K562 (cell line): ENCODE results near the gene XRCC3. TPM values are rescaled to one million over a fixed set of nuclear protein-coding genes. Genes with fewer than 3 reads are reported as not detected.

Experiments used
- ADNP ChIP-seq: fragments of 200-800 bp; sonication (Bioruptor generic); IDR thresholded peaks from 2 replicates; pipeline ENCODE4 v1.6.1; 2016; ENCODE audit warnings: missing genetic modification characterization, missing compliant biosample characterization
- BCLAF1 ChIP-seq, 2 experiments: fragments of 450-650 bp in 1 of 2; IDR thresholded peaks; 2 replicates each; pipeline ENCODE4 v1.6.1; 2011 to 2017; ENCODE audit warnings: low read depth in 2 of 2, antibody characterized with exemption in 1 of 2, borderline replicate concordance in 1 of 2, low read length in 1 of 2, mild to moderate bottlenecking in 1 of 2, mixed read lengths in 1 of 2; ENCODE audit not compliant: control insufficient read depth in 1 of 2
- CREB1 ChIP-seq, 2 experiments: sonication (generic) in 1 of 2; formaldehyde crosslinking in 1 of 2; IDR thresholded peaks; 2 replicates each; pipeline versions ENCODE4 v1.6.1 to v1.8.0; 2012 to 2022; ENCODE audit warnings: inconsistent platforms in 1 of 2, mild to moderate bottlenecking in 1 of 2, missing genetic modification reagents in 1 of 2, moderate library complexity in 1 of 2
- ETV5 ChIP-seq: sonication (generic); formaldehyde crosslinking; IDR thresholded peaks from 2 replicates; pipeline ENCODE4 v1.4.0; 2020; ENCODE audit warnings: low read depth, mild to moderate bottlenecking, missing genetic modification reagents
- GTF2F1 ChIP-seq: IDR thresholded peaks from 2 replicates; pipeline ENCODE4 v1.6.1; 2011; ENCODE audit warnings: low read depth, low read length, improper control_type of control experiment
- TOE1 ChIP-seq, 2 experiments: fragments of 450-650 bp in 1 of 2; sonication (generic) in 1 of 2; formaldehyde crosslinking in 1 of 2; IDR thresholded peaks; 2 replicates each; pipeline versions ENCODE4 v1.7.1 to v1.8.0; 2016 to 2022; ENCODE audit warnings: borderline replicate concordance in 2 of 2, mild to moderate bottlenecking in 2 of 2, antibody characterized with exemption in 1 of 2, inconsistent platforms in 1 of 2, low read depth in 1 of 2, missing genetic modification reagents in 1 of 2, moderate library complexity in 1 of 2
- polyA plus RNA-seq, 8 experiments: library from polyadenylated mRNA; depleted of rRNA in 4 of 8; stranded (reverse) in 5 of 8; unstranded in 3 of 8; fragments of >200 nt; fragmentation: Nextera tagmentation in 2 of 8; fragmentation: Illumina TruSeq in 1 of 8; extraction: Ambion mirVana in 2 of 8; extraction: Trizol in 1 of 8; gene quantifications; 2 replicates each; pipeline versions ENCODE4 v1.2.1 to v1.2.3, GENCODE V29; 2011 to 2014; ENCODE audit warnings: inconsistent platforms in 1 of 8, missing spikeins in 1 of 8
- total RNA-seq, 7 experiments: library from RNA; depleted of rRNA in 6 of 7; stranded (reverse); fragments of >200 nt in 6 of 7; fragmentation: Illumina TruSeq in 2 of 7; extraction: Trizol in 2 of 7; gene quantifications; 2 replicates each; pipeline versions ENCODE4 v1.2.1 to v1.2.3, GENCODE V29; 2011 to 2021; ENCODE audit warnings: low replicate concordance in 1 of 7
- TF ChIP-seq, protein P1 (sequence below): fragments of 250-450 bp; sonication (Bioruptor Pico); IDR thresholded peaks from 2 replicates; pipeline ENCODE4 v1.8.0; 2021; ENCODE audit warnings: borderline replicate concordance, mild to moderate bottlenecking, moderate library complexity; ENCODE audit not compliant: poor library complexity, severe bottlenecking
- TF ChIP-seq, protein P2 (sequence below), 2 experiments: fragments of 450-650 bp in 1 of 2; sonication (generic) in 1 of 2; formaldehyde crosslinking in 1 of 2; IDR thresholded peaks; 2 replicates each; pipeline versions ENCODE4 v1.7.1 to v1.9.0; 2016 to 2022; ENCODE audit warnings: inconsistent platforms in 1 of 2, mild to moderate bottlenecking in 1 of 2, missing genetic modification reagents in 1 of 2
- TF ChIP-seq, protein P3 (sequence below), 2 experiments: IDR thresholded peaks; 2 replicates each; pipeline ENCODE4 v1.6.1; 2012; ENCODE audit warnings: improper control_type of control experiment in 2 of 2, low read depth in 2 of 2, low read length in 2 of 2, borderline replicate concordance in 1 of 2

The XRCC3 gene
- total and polyA plus RNA-seq, 9 of the 15 experiments (the other 6 are each of a cell fraction or from before 2014, with no cell fraction given): 0.34 to 59.3 (median 30.3) TPM

DNA sequence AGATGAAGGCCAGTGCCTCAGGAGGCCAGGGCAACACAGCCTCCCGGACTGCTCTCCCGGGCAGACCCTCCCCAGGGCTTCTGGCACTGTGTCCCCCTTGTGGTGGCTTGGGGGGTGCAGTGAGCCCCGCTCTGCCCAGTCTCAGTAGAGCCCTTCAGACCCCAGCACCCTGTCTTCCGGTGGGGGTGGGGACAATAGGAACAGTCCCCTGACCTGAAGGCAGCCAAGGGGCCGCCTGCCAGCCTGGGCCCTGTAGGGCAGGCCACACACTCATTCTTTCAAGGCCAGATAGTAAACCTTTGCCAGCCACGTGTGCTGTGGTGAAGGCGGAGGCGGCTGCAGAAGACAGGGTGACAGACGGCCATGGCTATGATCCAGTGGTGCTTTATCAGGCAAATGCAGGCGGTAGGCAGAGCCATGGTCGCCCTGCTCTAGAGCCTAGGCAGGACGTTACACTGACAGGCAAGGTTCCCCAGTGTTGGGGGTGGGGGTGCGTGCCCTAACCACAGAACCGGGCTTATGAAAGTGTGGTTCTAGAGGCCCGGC lies 15.3 kb upstream of the XRCC3 start (continued):
- TF ChIP-seq BCLAF1 (IDR thresholded peaks at IDR 0.05; ENCODE audit: borderline replicate concordance in 1 of 2, control insufficient read depth in 1 of 2, low read depth in 2 of 2, low read length in 1 of 2) (no peak), TOE1 (IDR thresholded peaks at IDR 0.05; ENCODE audit: borderline replicate concordance) (no peak), TOE1 (CRISPR knock-in tag; IDR thresholded peaks at IDR 0.05; ENCODE audit: borderline replicate concordance, low read depth) (no peak), CREB1 (IDR thresholded peaks at IDR 0.05) (no peak), CREB1 (CRISPR knock-in tag; IDR thresholded peaks at IDR 0.05) (no peak), GTF2F1 (no peak), ETV5 (CRISPR knock-in tag) (0 out of 2 replicates have a peak, but pooled peaks have one; percentile 28), ADNP (no peak)
- TF ChIP-seq, protein P1, sequence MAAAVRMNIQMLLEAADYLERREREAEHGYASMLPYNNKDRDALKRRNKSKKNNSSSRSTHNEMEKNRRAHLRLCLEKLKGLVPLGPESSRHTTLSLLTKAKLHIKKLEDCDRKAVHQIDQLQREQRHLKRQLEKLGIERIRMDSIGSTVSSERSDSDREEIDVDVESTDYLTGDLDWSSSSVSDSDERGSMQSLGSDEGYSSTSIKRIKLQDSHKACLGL: no peak
- TF ChIP-seq, protein P2, sequence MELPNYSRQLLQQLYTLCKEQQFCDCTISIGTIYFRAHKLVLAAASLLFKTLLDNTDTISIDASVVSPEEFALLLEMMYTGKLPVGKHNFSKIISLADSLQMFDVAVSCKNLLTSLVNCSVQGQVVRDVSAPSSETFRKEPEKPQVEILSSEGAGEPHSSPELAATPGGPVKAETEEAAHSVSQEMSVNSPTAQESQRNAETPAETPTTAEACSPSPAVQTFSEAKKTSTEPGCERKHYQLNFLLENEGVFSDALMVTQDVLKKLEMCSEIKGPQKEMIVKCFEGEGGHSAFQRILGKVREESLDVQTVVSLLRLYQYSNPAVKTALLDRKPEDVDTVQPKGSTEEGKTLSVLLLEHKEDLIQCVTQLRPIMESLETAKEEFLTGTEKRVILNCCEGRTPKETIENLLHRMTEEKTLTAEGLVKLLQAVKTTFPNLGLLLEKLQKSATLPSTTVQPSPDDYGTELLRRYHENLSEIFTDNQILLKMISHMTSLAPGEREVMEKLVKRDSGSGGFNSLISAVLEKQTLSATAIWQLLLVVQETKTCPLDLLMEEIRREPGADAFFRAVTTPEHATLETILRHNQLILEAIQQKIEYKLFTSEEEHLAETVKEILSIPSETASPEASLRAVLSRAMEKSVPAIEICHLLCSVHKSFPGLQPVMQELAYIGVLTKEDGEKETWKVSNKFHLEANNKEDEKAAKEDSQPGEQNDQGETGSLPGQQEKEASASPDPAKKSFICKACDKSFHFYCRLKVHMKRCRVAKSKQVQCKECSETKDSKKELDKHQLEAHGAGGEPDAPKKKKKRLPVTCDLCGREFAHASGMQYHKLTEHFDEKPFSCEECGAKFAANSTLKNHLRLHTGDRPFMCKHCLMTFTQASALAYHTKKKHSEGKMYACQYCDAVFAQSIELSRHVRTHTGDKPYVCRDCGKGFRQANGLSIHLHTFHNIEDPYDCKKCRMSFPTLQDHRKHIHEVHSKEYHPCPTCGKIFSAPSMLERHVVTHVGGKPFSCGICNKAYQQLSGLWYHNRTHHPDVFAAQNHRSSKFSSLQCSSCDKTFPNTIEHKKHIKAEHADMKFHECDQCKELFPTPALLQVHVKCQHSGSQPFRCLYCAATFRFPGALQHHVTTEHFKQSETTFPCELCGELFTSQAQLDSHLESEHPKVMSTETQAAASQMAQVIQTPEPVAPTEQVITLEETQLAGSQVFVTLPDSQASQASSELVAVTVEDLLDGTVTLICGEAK (IDR thresholded peaks at IDR 0.05): no peak
- TF ChIP-seq, protein P2 (CRISPR knock-in tag; IDR thresholded peaks at IDR 0.05): no peak
- TF ChIP-seq, protein P3, sequence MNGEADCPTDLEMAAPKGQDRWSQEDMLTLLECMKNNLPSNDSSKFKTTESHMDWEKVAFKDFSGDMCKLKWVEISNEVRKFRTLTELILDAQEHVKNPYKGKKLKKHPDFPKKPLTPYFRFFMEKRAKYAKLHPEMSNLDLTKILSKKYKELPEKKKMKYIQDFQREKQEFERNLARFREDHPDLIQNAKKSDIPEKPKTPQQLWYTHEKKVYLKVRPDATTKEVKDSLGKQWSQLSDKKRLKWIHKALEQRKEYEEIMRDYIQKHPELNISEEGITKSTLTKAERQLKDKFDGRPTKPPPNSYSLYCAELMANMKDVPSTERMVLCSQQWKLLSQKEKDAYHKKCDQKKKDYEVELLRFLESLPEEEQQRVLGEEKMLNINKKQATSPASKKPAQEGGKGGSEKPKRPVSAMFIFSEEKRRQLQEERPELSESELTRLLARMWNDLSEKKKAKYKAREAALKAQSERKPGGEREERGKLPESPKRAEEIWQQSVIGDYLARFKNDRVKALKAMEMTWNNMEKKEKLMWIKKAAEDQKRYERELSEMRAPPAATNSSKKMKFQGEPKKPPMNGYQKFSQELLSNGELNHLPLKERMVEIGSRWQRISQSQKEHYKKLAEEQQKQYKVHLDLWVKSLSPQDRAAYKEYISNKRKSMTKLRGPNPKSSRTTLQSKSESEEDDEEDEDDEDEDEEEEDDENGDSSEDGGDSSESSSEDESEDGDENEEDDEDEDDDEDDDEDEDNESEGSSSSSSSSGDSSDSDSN (IDR thresholded peaks at IDR 0.05; ENCODE audit: borderline replicate concordance in 1 of 2, low read depth in 2 of 2, low read length in 2 of 2): no peak
